IMR-90 (cell line): Measurements from ENCODE around the gene CACNB2. TPM values are rescaled to one million over a fixed set of nuclear protein-coding genes. Genes with fewer than 3 reads are reported as not detected.

Experiments
- ATAC-seq: fragments of 200-7000 bp; cut with Tn5 transposase; 2 replicates; pipeline ENCODE4 v1.9.1; 2020; ENCODE audit warnings: low read depth, mild to moderate bottlenecking, moderate library complexity
- BruUV-seq: library from RNA; stranded (reverse); fragments of 400-500 nt; replicated peaks from 2 replicates; lab custom pipeline; 2021; lab: Mats Ljungman, UMichigan
- CTCF ChIA-PET: fragments of 300-600 bp; formaldehyde crosslinking; extraction: SDS; loops from one replicate; lab custom pipeline; 2021; ENCODE audit warnings: antibody characterized with exemption; lab: Yijun Ruan, JAX
- POLR2A ChIA-PET: fragments of 300-600 bp; sonication (Branson Sonifier 250); formaldehyde crosslinking; loops from one replicate; lab custom pipeline; 2022; ENCODE audit warnings: antibody characterized with exemption; ENCODE audit not compliant: unreplicated experiment; lab: Charles Lee
- DNase-seq: peaks from one replicate; pipeline ENCODE4 v3.0.0; 2013
- H2AFZ ChIP-seq: replicated peaks from 2 replicates; pipeline ENCODE3; 2013; ENCODE audit warnings: low read length, mild to moderate bottlenecking; ENCODE audit not compliant: poor library complexity
- H2AK5ac ChIP-seq: 2 replicates; pipeline ENCODE4 v1.6.1; 2013; ENCODE audit warnings: low read depth, low read length, inconsistent platforms
- H2AK9ac ChIP-seq: replicated peaks from 2 replicates; pipeline ENCODE3; 2013; ENCODE audit warnings: mild to moderate bottlenecking, low read depth, low read length, moderate library complexity; ENCODE audit not compliant: poor library complexity
- H2BK120ac ChIP-seq: 2 replicates; pipeline ENCODE4 v1.6.1; 2013; ENCODE audit warnings: low read depth, low read length, inconsistent platforms
- H2BK15ac ChIP-seq: 3 replicates; pipeline ENCODE4 v1.6.1; 2013; ENCODE audit warnings: low read depth, low read length, inconsistent platforms
- H2BK20ac ChIP-seq: 2 replicates; pipeline ENCODE4 v1.6.1; 2013; ENCODE audit warnings: low read depth, mild to moderate bottlenecking, inconsistent platforms, low read length, moderate library complexity
- H2BK5ac ChIP-seq: 2 replicates; pipeline ENCODE4 v1.6.1; 2013; ENCODE audit warnings: mild to moderate bottlenecking, low read depth, low read length, inconsistent platforms; ENCODE audit not compliant: poor library complexity, severe bottlenecking
- H3K14ac ChIP-seq: replicated peaks from 2 replicates; pipeline ENCODE4 v1.6.1; 2013; ENCODE audit warnings: low read depth, low read length, inconsistent platforms
- H3K18ac ChIP-seq: 2 replicates; pipeline ENCODE4 v1.6.1; 2013; ENCODE audit warnings: low read depth, low read length, control low read depth
- H3K23ac ChIP-seq: 2 replicates; pipeline ENCODE4 v1.6.1; 2013; ENCODE audit warnings: low read depth, low read length, inconsistent platforms
- H3K27ac ChIP-seq: 2 replicates; pipeline ENCODE4 v1.5.1; 2013; ENCODE audit warnings: mild to moderate bottlenecking, control low read depth, low read length; ENCODE audit not compliant: insufficient read depth
- H3K27me3 ChIP-seq: 2 replicates; pipeline ENCODE4 v1.6.1; 2013; ENCODE audit warnings: low read length; ENCODE audit not compliant: control insufficient read depth, insufficient read depth
- H3K36me3 ChIP-seq: 2 replicates; pipeline ENCODE4 v1.6.1; 2013; ENCODE audit warnings: low read length, mixed read lengths; ENCODE audit not compliant: control insufficient read depth, insufficient read depth
- H3K4ac ChIP-seq: 2 replicates; pipeline ENCODE4 v1.6.1; 2013; ENCODE audit warnings: low read depth, low read length, inconsistent platforms
- H3K4me1 ChIP-seq: 2 replicates; pipeline ENCODE4 v1.6.1; 2013; ENCODE audit warnings: low read length, mixed read lengths; ENCODE audit not compliant: control insufficient read depth, insufficient read depth
- H3K4me2 ChIP-seq: 2 replicates; pipeline ENCODE4 v1.6.1; 2013; ENCODE audit warnings: low read depth, mild to moderate bottlenecking, control low read depth, low read length, moderate library complexity
- H3K4me3 ChIP-seq: 2 replicates; pipeline ENCODE4 v1.5.1; 2013; ENCODE audit warnings: low read depth, mild to moderate bottlenecking, control low read depth, low read length, moderate library complexity; ENCODE audit not compliant: insufficient read depth
- H3K56ac ChIP-seq: 2 replicates; pipeline ENCODE4 v1.6.1; 2013; ENCODE audit warnings: low read length, inconsistent platforms; ENCODE audit not compliant: insufficient read depth; ENCODE audit errors: extremely low read depth
- H3K79me1 ChIP-seq, 2 experiments: 2 replicates each; pipeline ENCODE4 v1.6.1; 2013; ENCODE audit warnings: low read length in 2 of 2, inconsistent platforms in 1 of 2, low read depth in 1 of 2
- H3K9ac ChIP-seq: 2 replicates; pipeline ENCODE4 v1.6.1; 2013; ENCODE audit warnings: low read depth, low read length, control low read depth
- H3K9me1 ChIP-seq: 2 replicates; pipeline ENCODE4 v1.6.1; 2013; ENCODE audit warnings: low read length, inconsistent platforms; ENCODE audit not compliant: insufficient read depth
- H3K9me3 ChIP-seq: 2 replicates; pipeline ENCODE4 v1.6.1; 2013; ENCODE audit warnings: low read length; ENCODE audit not compliant: control insufficient read depth, insufficient read depth
- H4K20me1 ChIP-seq: 2 replicates; pipeline ENCODE4 v1.6.1; 2013; ENCODE audit warnings: low read length, inconsistent platforms; ENCODE audit not compliant: insufficient read depth
- H4K5ac ChIP-seq: 2 replicates; pipeline ENCODE4 v1.6.1; 2013; ENCODE audit warnings: mild to moderate bottlenecking, low read depth, low read length, control low read depth
- H4K8ac ChIP-seq, 2 experiments: 2 replicates each; pipeline ENCODE4 v1.6.1; 2013; ENCODE audit warnings: low read depth in 2 of 2, low read length in 2 of 2, control low read depth in 1 of 2, inconsistent platforms in 1 of 2
- H4K91ac ChIP-seq: 2 replicates; pipeline ENCODE4 v1.6.1; 2013; ENCODE audit warnings: low read depth, low read length, inconsistent platforms; ENCODE audit not compliant: insufficient read depth
- BHLHE40 ChIP-seq: fragments of 150-350 bp; IDR thresholded peaks from 2 replicates; pipeline ENCODE4 v1.6.1; 2016; ENCODE audit warnings: mild to moderate bottlenecking, low read depth, low read length
- CEBPB ChIP-seq: IDR thresholded peaks from 2 replicates; pipeline ENCODE4 v1.6.1; 2012; ENCODE audit warnings: low read depth, low read length, improper control_type of control experiment
- CHD1 ChIP-seq: IDR thresholded peaks from 2 replicates; pipeline ENCODE4 v1.6.1; 2012; ENCODE audit warnings: low read depth, low read length, improper control_type of control experiment
- MAFK ChIP-seq: IDR thresholded peaks from 2 replicates; pipeline ENCODE4 v1.6.1; 2012; ENCODE audit warnings: low read depth, low read length, improper control_type of control experiment
- MAZ ChIP-seq: IDR thresholded peaks from 2 replicates; pipeline ENCODE4 v1.6.1; 2012; ENCODE audit warnings: low read depth, mild to moderate bottlenecking, low read length, improper control_type of control experiment, moderate library complexity, borderline replicate concordance
- MXI1 ChIP-seq: IDR thresholded peaks from 2 replicates; pipeline ENCODE4 v1.6.1; 2012; ENCODE audit warnings: low read depth, mild to moderate bottlenecking, low read length, moderate library complexity, borderline replicate concordance
- NFE2L2 ChIP-seq: fragments of 150-350 bp; IDR thresholded peaks from 2 replicates; pipeline ENCODE4 v1.6.1; 2016; ENCODE audit warnings: low read depth, mild to moderate bottlenecking, low read length
- POLR2A ChIP-seq: IDR thresholded peaks from 2 replicates; pipeline ENCODE4 v1.6.1; 2012; ENCODE audit warnings: mild to moderate bottlenecking, low read depth, low read length
- RAD21 ChIP-seq: IDR thresholded peaks from 2 replicates; pipeline ENCODE4 v1.6.1; 2012; ENCODE audit warnings: low read length, improper control_type of control experiment
- RCOR1 ChIP-seq: IDR thresholded peaks from 2 replicates; pipeline ENCODE4 v1.6.1; 2012; ENCODE audit warnings: mild to moderate bottlenecking, low read length, improper control_type of control experiment; ENCODE audit not compliant: insufficient replicate concordance
- RFX5 ChIP-seq: IDR thresholded peaks from 2 replicates; pipeline ENCODE4 v1.8.0; 2012; ENCODE audit warnings: low read depth, mild to moderate bottlenecking, low read length, moderate library complexity
- SMC3 ChIP-seq: fragments of 150-350 bp; IDR thresholded peaks from 2 replicates; pipeline ENCODE4 v1.6.1; 2016; ENCODE audit warnings: low read depth, mild to moderate bottlenecking, antibody characterized with exemption, low read length, moderate library complexity
- WGBS, 2 experiments: methylation state at CpG; one replicate each; pipeline versions ENCODE4 v1.1.5 to v1.1.7; 2013; ENCODE audit warnings: missing lambda C conversion rate in 2 of 2; ENCODE audit not compliant: insufficient read length in 1 of 2; ENCODE audit errors: extremely low coverage in 2 of 2; 5-methylcytosine and 5-hydroxymethylcytosine counted together
- dilution Hi-C: fragments of 300-500 bp; cut with HindIII; formaldehyde crosslinking; loops from one replicate; pipeline ENCODE4 v1.14.3; 2018; ENCODE audit warnings: low sequenced_read_pairs; ENCODE audit not compliant: unreplicated experiment
- in situ Hi-C: fragments of 300-500 bp; cut with MboI; formaldehyde crosslinking; loops from 3 replicates; pipeline ENCODE4 v1.14.3; 2019; ENCODE audit warnings: low sequenced_read_pairs, inconsistent platforms, mixed read lengths
- intact Hi-C: fragments of 100-400 bp; cut with micrococcal nuclease; formaldehyde crosslinking; loops from 2 replicates; pipeline ENCODE4 v1.10.0; 2022
- polyA plus RNA-seq, 3 experiments: library from polyadenylated mRNA; depleted of rRNA; stranded (reverse); fragments of >200 nt; gene quantifications; 2 replicates each; pipeline ENCODE4 v1.2.3, GENCODE V29; 2012; ENCODE audit warnings: low replicate concordance in 1 of 3
- total RNA-seq: library from RNA; depleted of rRNA; stranded (reverse); fragments of >200 nt; gene quantifications from 2 replicates; pipeline ENCODE4 v1.2.3, GENCODE V29; 2012
- TF ChIP-seq, protein P1 (sequence below): fragments of 150-350 bp; IDR thresholded peaks from 2 replicates; pipeline ENCODE4 v1.6.1; 2016; ENCODE audit warnings: low read depth, mild to moderate bottlenecking, low read length, moderate library complexity, borderline replicate concordance
- TF ChIP-seq, protein P2 (sequence below): fragments of 150-350 bp; IDR thresholded peaks from 2 replicates; pipeline ENCODE4 v1.6.1; 2017; ENCODE audit warnings: mild to moderate bottlenecking, antibody characterized with exemption, low read length, low read depth
- TF ChIP-seq, protein P3 (sequence below): conservative IDR thresholded peaks from 2 replicates; pipeline ENCODE4 v1.5.1; 2012; ENCODE audit warnings: mild to moderate bottlenecking, low read depth, low read length, improper control_type of control experiment

The CACNB2 gene
- total and polyA plus RNA-seq, 2 of the 4 experiments (the other 2 are of a cell fraction): 0.36 TPM

DNA sequence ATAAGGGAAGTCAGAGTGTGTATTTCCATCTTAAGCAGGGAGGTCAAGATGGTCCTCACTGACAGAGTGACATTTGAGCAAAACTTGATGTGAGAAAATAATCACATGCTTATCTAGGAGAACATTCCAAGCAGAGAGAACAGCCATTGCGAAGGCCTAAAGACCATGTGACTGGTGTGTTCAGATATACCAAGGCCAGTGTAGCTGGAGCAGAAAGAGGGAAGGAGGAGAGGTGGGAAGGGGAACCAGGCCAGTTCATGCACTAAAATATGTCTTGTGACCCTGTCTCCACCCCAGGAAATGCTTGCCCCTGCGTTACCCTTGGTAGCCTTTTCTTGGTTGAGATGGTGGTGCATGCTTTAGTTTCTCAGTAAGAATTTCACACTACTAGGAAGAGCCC is 77.4 kb downstream of the CACNB2 start:
- H3K36me3 ChIP-seq: no peaks in the 10 kb centered on the region
- in situ Hi-C loops (loop anchor here (5.0 kb wide), 1 partner anchor 370 kb away; no protein-coding TSS in a partner anchor), dilution Hi-C loops (no loop called here), intact Hi-C loops (loop anchor here (2.0 kb wide), 1 partner anchor 481 kb away; no protein-coding TSS in a partner anchor)
- DNase-seq: no peak
- no peak overlapping the region; the same call in 1 of the 2 replicates for H2AK5ac ChIP-seq
- TF ChIP-seq CHD1: no peak
- no peak for TF ChIP-seq RCOR1
- TF ChIP-seq POLR2A: no peak
- TF ChIP-seq, protein P1, sequence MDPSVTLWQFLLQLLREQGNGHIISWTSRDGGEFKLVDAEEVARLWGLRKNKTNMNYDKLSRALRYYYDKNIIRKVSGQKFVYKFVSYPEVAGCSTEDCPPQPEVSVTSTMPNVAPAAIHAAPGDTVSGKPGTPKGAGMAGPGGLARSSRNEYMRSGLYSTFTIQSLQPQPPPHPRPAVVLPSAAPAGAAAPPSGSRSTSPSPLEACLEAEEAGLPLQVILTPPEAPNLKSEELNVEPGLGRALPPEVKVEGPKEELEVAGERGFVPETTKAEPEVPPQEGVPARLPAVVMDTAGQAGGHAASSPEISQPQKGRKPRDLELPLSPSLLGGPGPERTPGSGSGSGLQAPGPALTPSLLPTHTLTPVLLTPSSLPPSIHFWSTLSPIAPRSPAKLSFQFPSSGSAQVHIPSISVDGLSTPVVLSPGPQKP: no peak
- TF ChIP-seq, protein P2, sequence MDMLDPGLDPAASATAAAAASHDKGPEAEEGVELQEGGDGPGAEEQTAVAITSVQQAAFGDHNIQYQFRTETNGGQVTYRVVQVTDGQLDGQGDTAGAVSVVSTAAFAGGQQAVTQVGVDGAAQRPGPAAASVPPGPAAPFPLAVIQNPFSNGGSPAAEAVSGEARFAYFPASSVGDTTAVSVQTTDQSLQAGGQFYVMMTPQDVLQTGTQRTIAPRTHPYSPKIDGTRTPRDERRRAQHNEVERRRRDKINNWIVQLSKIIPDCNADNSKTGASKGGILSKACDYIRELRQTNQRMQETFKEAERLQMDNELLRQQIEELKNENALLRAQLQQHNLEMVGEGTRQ: no peak
- TF ChIP-seq BHLHE40: no peak
- no peak for TF ChIP-seq SMC3
- TF ChIP-seq MXI1: no peak
- TF ChIP-seq NFE2L2: no peak
- TF ChIP-seq, protein P3, sequence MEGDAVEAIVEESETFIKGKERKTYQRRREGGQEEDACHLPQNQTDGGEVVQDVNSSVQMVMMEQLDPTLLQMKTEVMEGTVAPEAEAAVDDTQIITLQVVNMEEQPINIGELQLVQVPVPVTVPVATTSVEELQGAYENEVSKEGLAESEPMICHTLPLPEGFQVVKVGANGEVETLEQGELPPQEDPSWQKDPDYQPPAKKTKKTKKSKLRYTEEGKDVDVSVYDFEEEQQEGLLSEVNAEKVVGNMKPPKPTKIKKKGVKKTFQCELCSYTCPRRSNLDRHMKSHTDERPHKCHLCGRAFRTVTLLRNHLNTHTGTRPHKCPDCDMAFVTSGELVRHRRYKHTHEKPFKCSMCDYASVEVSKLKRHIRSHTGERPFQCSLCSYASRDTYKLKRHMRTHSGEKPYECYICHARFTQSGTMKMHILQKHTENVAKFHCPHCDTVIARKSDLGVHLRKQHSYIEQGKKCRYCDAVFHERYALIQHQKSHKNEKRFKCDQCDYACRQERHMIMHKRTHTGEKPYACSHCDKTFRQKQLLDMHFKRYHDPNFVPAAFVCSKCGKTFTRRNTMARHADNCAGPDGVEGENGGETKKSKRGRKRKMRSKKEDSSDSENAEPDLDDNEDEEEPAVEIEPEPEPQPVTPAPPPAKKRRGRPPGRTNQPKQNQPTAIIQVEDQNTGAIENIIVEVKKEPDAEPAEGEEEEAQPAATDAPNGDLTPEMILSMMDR: no peak
- no peak for TF ChIP-seq CEBPB
- no peak for TF ChIP-seq MAFK
- no peak for TF ChIP-seq RFX5
- TF ChIP-seq RAD21: no peak
- TF ChIP-seq MAZ: no peak
- no peaks in the 10 kb centered on the region for H3K79me1 ChIP-seq
- no CpG with 5 or more reads among the region's 2 CpGs for WGBS, 2 experiments
- no peak overlapping the region for H2AK9ac ChIP-seq
- CTCF ChIA-PET: interaction anchor here (1.5 to 1.7 kb wide), 2 partner anchors 23 to 370 kb away, joined by 3 to 20 read pairs; no protein-coding TSS in a partner anchor
- no peak overlapping the region for H3K14ac ChIP-seq
- no peak overlapping the region for H2BK20ac ChIP-seq
- no peak overlapping the region for H3K23ac ChIP-seq
- no peak overlapping the region for H4K8ac ChIP-seq
- no peak overlapping the region for H2BK120ac ChIP-seq
- ATAC-seq: no peak
- no peaks in the 10 kb centered on the region; the same call in 1 of the 2 replicates for H3K4me1 ChIP-seq
- POLR2A ChIA-PET: no interaction called here
- H4K20me1 ChIP-seq: no peaks in the 10 kb centered on the region
- H3K4me3 ChIP-seq: no peak overlapping the region
- no peaks in the 10 kb centered on the region for H3K9me1 ChIP-seq
- no peak overlapping the region for H4K91ac ChIP-seq
- H2AFZ ChIP-seq: no peak overlapping the region
- no peak overlapping the region for H3K9ac ChIP-seq
- no peak overlapping the region for H3K27ac ChIP-seq
- no peaks in the 10 kb centered on the region for H3K9me3 ChIP-seq
- BruUV-seq: no TSS peak
- H3K18ac ChIP-seq: no peak overlapping the region
- no peak overlapping the region for H3K56ac ChIP-seq
- H2BK5ac ChIP-seq: no peak overlapping the region
- H3K4me2 ChIP-seq: no peak overlapping the region
- no peak overlapping the region for H4K5ac ChIP-seq
- H3K4ac ChIP-seq: no peak overlapping the region
- H2BK15ac ChIP-seq: no peak overlapping the region
- peaks cover 4% of the 10 kb centered on the region for H3K27me3 ChIP-seq
